Measurements from ENCODE around the gene CSNK1G1. TPM values are rescaled to one million over a fixed set of nuclear protein-coding genes. Genes with fewer than 3 reads are reported as not detected.
"Not testable (repeated sequence)": the region's sequence is repeated elsewhere in the genome, so short reads cannot be mapped to it uniquely, and the experiment has no call there.

The CSNK1G1 gene
- total RNA-seq, 1 experiment from 2014 or later: 11.5 TPM

DNA sequence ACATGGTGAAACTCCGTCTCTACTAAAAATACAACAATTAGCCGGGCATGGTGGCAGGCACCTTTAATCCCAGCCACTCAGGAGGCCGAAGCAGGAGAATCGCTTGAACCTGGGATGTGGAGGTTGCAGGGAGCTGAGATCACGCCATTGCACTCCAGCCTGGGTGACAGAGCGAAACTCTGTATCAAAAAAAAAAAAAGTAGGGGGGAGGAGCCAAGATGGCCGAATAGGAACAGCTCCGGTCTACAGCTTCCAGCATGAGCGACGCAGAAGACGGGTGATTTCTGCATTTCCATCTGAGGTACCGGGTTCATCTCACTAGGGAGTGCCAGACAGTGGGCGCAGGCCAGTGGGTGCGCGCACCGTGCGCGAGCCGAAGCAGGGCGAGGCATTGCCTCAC is 29.5 kb downstream of the CSNK1G1 start:
- H3K4me3 ChIP-seq (ENCODE audit: low read depth, low read length): peak overlapping the region; percentile 26
- H3K4me1 ChIP-seq; H3K27me3 Mint-ChIP-seq (ENCODE audit: insufficient read depth, unreplicated experiment); POLR2A ChIA-PET; CTCF ChIA-PET; H3K36me3 Mint-ChIP-seq (ENCODE audit: insufficient read depth, unreplicated experiment); intact Hi-C loops (cut with micrococcal nuclease; ENCODE audit: unreplicated experiment); H3K36me3 ChIP-seq (ENCODE audit: control insufficient read depth, insufficient read depth, low read length); H3K4me1 Mint-ChIP-seq (ENCODE audit: low read depth, unreplicated experiment); H3K9me3 Mint-ChIP-seq (ENCODE audit: unreplicated experiment); H3K9me3 ChIP-seq; H3K27me3 ChIP-seq (replicated peaks; ENCODE audit: control insufficient read depth, insufficient read depth, low read length): not testable (repeated sequence)
- peak overlapping the region; percentile 73 for H3K4me3 Mint-ChIP-seq (ENCODE audit: unreplicated experiment)
- TSS peak; percentile 58 for BruUV-seq (replicated peaks)
- DNase-seq: peak; percentile 30 to 58
- peak overlapping the region; percentile 79 for H3K27ac Mint-ChIP-seq (ENCODE audit: unreplicated experiment)

DNA sequence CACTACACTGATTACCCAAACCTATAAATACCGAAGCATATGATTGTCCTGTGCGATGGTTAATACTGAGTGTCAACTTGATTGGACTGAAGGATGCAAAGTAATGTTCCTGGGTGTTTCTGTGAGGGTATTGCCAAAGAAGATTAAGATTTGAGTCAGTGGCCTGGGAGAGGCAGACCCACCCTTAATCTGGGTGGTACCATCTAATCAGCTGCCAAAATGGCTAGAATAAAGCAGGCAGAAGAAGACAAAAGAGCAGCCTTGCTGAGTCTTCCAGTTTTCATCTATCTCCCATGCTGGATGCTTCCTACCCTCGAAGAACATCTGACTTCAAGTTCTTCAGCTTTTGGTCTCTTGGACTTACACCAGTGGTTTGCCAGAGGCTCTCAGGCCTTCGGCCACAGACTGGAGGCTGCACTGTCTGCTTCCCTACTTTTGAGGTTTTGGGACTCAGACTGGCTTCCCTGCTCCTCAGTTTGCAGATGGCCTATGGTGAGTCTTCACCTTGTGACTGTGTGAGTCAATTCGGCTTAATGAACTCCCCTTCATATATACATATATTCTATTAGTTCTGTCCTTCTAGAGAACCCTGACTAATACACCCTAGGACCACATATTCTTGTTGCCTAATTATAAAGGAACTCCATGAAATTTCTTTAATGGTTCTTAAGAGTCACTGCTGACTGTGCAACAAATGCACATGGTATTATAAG is 31.7 kb downstream of the CSNK1G1 start:
- Histone ChIP-seq H3K4me1 (peaks cover 3% of the 10 kb centered on the region; the same call in 1 of the 2 replicates), H3K4me3 (ENCODE audit: low read depth, low read length) (no peak overlapping the region), H3K9me3 (no peaks in the 10 kb centered on the region), H3K36me3 (ENCODE audit: control insufficient read depth, insufficient read depth, low read length) (no peaks in the 10 kb centered on the region), H3K27me3 (replicated peaks; ENCODE audit: control insufficient read depth, insufficient read depth, low read length) (no peaks in the 10 kb centered on the region)
- no peak for DNase-seq
- Mint-ChIP-seq H3K4me3 (ENCODE audit: unreplicated experiment) (no peak overlapping the region), H3K36me3 (ENCODE audit: insufficient read depth, unreplicated experiment) (no peaks in the 10 kb centered on the region), H3K4me1 (ENCODE audit: low read depth, unreplicated experiment) (no peaks in the 10 kb centered on the region), H3K27me3 (ENCODE audit: insufficient read depth, unreplicated experiment) (no peaks in the 10 kb centered on the region), H3K27ac (ENCODE audit: unreplicated experiment) (no peak overlapping the region), H3K9me3 (ENCODE audit: unreplicated experiment) (no peaks in the 10 kb centered on the region)
- CTCF ChIA-PET: no interaction called here
- BruUV-seq (replicated peaks): no TSS peak
- intact Hi-C loops (cut with micrococcal nuclease; ENCODE audit: unreplicated experiment): no loop called here
- TF ChIP-seq, protein P1, sequence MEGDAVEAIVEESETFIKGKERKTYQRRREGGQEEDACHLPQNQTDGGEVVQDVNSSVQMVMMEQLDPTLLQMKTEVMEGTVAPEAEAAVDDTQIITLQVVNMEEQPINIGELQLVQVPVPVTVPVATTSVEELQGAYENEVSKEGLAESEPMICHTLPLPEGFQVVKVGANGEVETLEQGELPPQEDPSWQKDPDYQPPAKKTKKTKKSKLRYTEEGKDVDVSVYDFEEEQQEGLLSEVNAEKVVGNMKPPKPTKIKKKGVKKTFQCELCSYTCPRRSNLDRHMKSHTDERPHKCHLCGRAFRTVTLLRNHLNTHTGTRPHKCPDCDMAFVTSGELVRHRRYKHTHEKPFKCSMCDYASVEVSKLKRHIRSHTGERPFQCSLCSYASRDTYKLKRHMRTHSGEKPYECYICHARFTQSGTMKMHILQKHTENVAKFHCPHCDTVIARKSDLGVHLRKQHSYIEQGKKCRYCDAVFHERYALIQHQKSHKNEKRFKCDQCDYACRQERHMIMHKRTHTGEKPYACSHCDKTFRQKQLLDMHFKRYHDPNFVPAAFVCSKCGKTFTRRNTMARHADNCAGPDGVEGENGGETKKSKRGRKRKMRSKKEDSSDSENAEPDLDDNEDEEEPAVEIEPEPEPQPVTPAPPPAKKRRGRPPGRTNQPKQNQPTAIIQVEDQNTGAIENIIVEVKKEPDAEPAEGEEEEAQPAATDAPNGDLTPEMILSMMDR (IDR thresholded peaks at IDR 0.05; ENCODE audit: insufficient read depth in 1 of 2, low read depth in 1 of 2, low read length in 1 of 2, severe bottlenecking in 1 of 2, unreplicated experiment in 1 of 2): no peak
- POLR2A ChIA-PET: no interaction called here

DNA sequence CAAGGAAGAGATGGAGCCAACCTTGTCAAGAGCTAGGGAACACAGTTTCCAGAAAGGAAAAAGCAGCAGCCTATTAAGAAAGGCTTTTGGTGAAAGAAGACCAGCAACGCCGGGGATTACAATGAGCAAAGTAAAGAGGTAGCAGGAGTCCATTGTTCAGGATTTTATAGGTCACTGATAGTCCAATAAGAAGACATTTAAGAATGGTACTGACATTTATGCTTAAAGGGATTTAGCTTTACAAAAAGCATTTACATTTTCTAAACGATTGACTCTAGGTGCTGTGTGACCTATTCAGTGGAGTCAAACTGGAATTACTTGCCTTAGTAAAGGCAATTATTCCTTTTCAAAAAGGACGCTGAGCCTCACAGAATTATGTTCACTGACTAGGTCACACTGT is 40.8 kb downstream of the CSNK1G1 start:
- TF ChIP-seq, protein P1 (IDR thresholded peaks at IDR 0.05; ENCODE audit: insufficient read depth in 1 of 2, low read depth in 1 of 2, low read length in 1 of 2, severe bottlenecking in 1 of 2, unreplicated experiment in 1 of 2): no peak
- Histone ChIP-seq H3K4me1 (no peaks in the 10 kb centered on the region), H3K36me3 (ENCODE audit: control insufficient read depth, insufficient read depth, low read length) (no peaks in the 10 kb centered on the region), H3K9me3 (no peaks in the 10 kb centered on the region), H3K4me3 (ENCODE audit: low read depth, low read length) (no peak overlapping the region), H3K27me3 (replicated peaks; ENCODE audit: control insufficient read depth, insufficient read depth, low read length) (no peaks in the 10 kb centered on the region)
- CTCF ChIA-PET: no interaction called here
- Mint-ChIP-seq H3K27me3 (ENCODE audit: insufficient read depth, unreplicated experiment) (no peaks in the 10 kb centered on the region), H3K4me3 (ENCODE audit: unreplicated experiment) (no peak overlapping the region), H3K36me3 (ENCODE audit: insufficient read depth, unreplicated experiment) (no peaks in the 10 kb centered on the region), H3K9me3 (ENCODE audit: unreplicated experiment) (no peaks in the 10 kb centered on the region), H3K4me1 (ENCODE audit: low read depth, unreplicated experiment) (no peaks in the 10 kb centered on the region), H3K27ac (ENCODE audit: unreplicated experiment) (no peak overlapping the region)
- POLR2A ChIA-PET: no interaction called here
- intact Hi-C loops (cut with micrococcal nuclease; ENCODE audit: unreplicated experiment): no loop called here
- DNase-seq: no peak
- no TSS peak for BruUV-seq (replicated peaks)

DNA sequence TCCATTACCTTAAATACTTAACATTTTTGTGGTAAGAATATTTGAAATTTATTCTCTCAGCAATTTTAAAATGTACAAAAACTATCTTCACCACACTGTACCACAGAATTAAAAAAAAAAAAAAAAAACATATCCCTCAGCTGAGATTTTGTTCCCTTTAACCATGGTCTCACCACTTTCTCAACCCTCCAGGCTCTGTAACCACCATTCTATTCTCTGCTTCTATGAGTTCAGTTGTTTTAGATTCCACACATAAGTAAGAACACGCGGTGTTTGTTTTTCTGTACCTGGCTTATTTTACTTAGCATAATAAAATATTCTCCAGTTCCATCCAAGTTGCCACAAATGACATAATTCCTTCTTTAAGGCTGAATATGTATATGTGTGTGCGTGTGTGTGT is 41.5 kb downstream of the CSNK1G1 start:
- Mint-ChIP-seq H3K27me3 (ENCODE audit: insufficient read depth, unreplicated experiment) (no peaks in the 10 kb centered on the region), H3K4me1 (ENCODE audit: low read depth, unreplicated experiment) (no peaks in the 10 kb centered on the region), H3K36me3 (ENCODE audit: insufficient read depth, unreplicated experiment) (no peaks in the 10 kb centered on the region), H3K9me3 (ENCODE audit: unreplicated experiment) (no peaks in the 10 kb centered on the region), H3K4me3 (ENCODE audit: unreplicated experiment) (no peak overlapping the region), H3K27ac (ENCODE audit: unreplicated experiment) (no peak overlapping the region)
- ChIA-PET POLR2A (no interaction called here), CTCF (no interaction called here)
- no peaks in the 10 kb centered on the region for H3K27me3 ChIP-seq (replicated peaks; ENCODE audit: control insufficient read depth, insufficient read depth, low read length)
- no peaks in the 10 kb centered on the region for H3K9me3 ChIP-seq
- H3K4me1 ChIP-seq: no peaks in the 10 kb centered on the region
- no peaks in the 10 kb centered on the region for H3K36me3 ChIP-seq (ENCODE audit: control insufficient read depth, insufficient read depth, low read length)
- TF ChIP-seq, protein P1 (IDR thresholded peaks at IDR 0.05; ENCODE audit: insufficient read depth in 1 of 2, low read depth in 1 of 2, low read length in 1 of 2, severe bottlenecking in 1 of 2, unreplicated experiment in 1 of 2): no peak
- intact Hi-C loops (cut with micrococcal nuclease; ENCODE audit: unreplicated experiment): no loop called here
- DNase-seq: no peak
- BruUV-seq (replicated peaks): no TSS peak
- H3K4me3 ChIP-seq (ENCODE audit: low read depth, low read length): no peak overlapping the region
